Body of pancreas (tissue), 4 donors: ENCODE data around the gene SCN8A.

Source experiments
- CTCF ChIP-seq, 7 experiments: fragments of 450-650 bp in 4 of 7; fragments of 200-600 bp in 3 of 7; sonication (generic) in 3 of 7; IDR thresholded peaks; one replicate each; pipeline ENCODE4 v1.5.1; 2016 to 2019; ENCODE audit warnings: antibody characterized with exemption in 7 of 7
- POLR2A ChIP-seq, 3 donors: fragments of 450-650 bp; IDR thresholded peaks; one replicate each; pipeline ENCODE4 v1.6.1; 2016; ENCODE audit warnings: antibody characterized with exemption in 3 of 3, mild to moderate bottlenecking in 2 of 3

GRCh38 chr12:51676875-51677274 lies 85.8 kb downstream of the SCN8A start:
- TF ChIP-seq CTCF (IDR thresholded peaks at IDR 0.05) (no peak), POLR2A (IDR thresholded peaks at IDR 0.05) (no peak)
